Gastrocnemius medialis (tissue), 4 donors: ENCODE results near the gene IRS2.

Experiments
- CTCF ChIP-seq, 5 experiments: fragments of 450-650 bp in 3 of 5; fragments of 200-600 bp in 2 of 5; sonication (generic) in 2 of 5; IDR thresholded peaks in 4 of 5; conservative IDR thresholded peaks in 1 of 5; 1 replicate in 4 of 5; 2 replicates in 1 of 5; pipeline ENCODE4 v1.5.1; 2016 to 2019; ENCODE audit warnings: antibody characterized with exemption in 5 of 5, mild to moderate bottlenecking in 3 of 5, moderate library complexity in 3 of 5
- POLR2A ChIP-seq, 2 donors: fragments of 450-650 bp; IDR thresholded peaks; one replicate each; pipeline ENCODE4 v1.6.1; 2017; ENCODE audit warnings: antibody characterized with exemption in 2 of 2, mild to moderate bottlenecking in 2 of 2, moderate library complexity in 2 of 2

GRCh38 chr13:109794095-109794494 is 7.7 kb upstream of the IRS2 start:
- no peak for TF ChIP-seq CTCF (IDR thresholded peaks at IDR 0.05 in 4 of 5, conservative IDR thresholded peaks at IDR 0.05 in 1 of 5)
- TF ChIP-seq POLR2A (IDR thresholded peaks at IDR 0.05), result no peak
